ENCODE measurements around the gene CSN2.

DNA sequence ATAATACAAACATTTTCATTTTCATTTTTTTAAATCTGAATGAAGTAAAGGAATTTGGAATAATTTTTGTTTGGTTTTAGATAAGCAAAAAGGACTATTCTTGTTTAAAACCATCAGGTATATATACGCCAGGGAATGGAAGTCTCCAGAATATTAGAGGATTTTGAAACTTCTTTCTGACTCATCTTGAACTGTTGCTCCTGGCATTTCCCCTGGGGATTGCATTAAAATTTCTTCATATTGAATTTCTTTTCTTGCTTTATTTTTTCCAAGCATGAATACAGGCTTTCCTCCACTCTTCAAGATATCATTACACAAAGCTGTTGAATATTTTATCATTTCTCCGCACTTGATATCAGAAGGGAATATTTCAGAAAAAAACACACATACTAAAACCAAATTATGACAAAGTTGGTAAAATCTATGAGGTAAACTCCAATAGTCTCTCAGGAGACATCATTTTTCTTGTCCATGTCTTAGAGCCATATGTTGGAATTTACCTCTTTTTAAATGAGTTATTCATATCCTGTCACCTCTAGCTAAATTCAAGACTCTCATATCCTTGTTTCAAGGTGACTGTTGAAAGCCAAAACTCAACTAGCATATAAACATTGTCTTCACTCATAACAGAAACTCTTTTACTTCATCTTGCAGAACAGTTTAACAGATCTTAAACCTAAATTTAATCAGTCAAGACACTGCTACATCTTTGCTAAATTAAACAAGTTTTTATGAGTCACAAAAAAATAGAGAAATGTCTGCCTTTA lies 55.3 kb downstream of the CSN2 start:
- TF ChIP-seq CTCF (IDR thresholded peaks at IDR 0.05) = no peak
- no peak for TF ChIP-seq POLR2A (IDR thresholded peaks at IDR 0.05)
